GM23248 (cell line): ENCODE data around the gene SLC44A4.

Source experiments
- EZH2 ChIP-seq: fragments of 200-600 bp; sonication (generic); IDR thresholded peaks from 2 replicates; pipeline ENCODE4 v1.6.1; 2018; ENCODE audit warnings: antibody characterized with exemption, mild to moderate bottlenecking; ENCODE audit not compliant: insufficient read depth, poor library complexity, severe bottlenecking
- EZH2phosphoT487 ChIP-seq: fragments of 200-600 bp; sonication (generic); IDR thresholded peaks from 2 replicates; pipeline ENCODE4 v1.6.1; 2018; ENCODE audit warnings: antibody characterized with exemption, moderate library complexity, mild to moderate bottlenecking, low read depth; ENCODE audit not compliant: insufficient read depth

- TF ChIP-seq EZH2phosphoT487 (no peak), EZH2 (no peak)
Observed at GRCh38 chr6:31847276-31847978, 31.4 kb downstream of the SLC44A4 start.
